NCI-H146 (cell line): ENCODE measurements around the gene MIPEP.

Experiments used
- DNase-seq: peaks from one replicate; lab custom pipeline; 2025; lab: John Stamatoyannopoulos, UW

MIPEP gene

DNA sequence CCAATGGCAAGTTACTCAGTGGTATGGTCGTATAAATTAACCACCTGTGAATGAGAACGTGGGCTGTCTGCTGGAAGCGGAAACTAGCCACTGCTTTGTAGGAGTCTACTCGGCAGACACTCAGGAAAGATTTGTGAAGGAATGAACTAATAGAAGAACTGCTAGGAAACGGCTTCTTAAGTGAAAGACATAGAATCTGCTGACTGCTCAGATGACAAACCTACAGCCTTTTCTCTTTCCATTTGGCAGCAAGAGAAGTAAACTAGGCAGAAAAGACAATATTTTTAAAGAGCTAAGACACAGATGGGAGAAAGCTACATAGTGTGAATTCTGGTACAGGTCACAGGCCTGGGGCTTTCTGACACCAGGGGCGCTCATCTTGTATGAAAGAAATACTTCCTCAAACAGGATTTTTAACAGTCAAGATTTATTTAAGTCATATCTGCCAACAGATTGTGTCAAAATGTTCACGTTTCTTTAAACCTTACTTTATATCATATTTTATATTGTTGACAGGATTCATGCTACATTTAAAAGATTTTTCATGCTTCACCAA lies 78.4 kb downstream of the MIPEP start:
- DNase-seq = no peak

DNA sequence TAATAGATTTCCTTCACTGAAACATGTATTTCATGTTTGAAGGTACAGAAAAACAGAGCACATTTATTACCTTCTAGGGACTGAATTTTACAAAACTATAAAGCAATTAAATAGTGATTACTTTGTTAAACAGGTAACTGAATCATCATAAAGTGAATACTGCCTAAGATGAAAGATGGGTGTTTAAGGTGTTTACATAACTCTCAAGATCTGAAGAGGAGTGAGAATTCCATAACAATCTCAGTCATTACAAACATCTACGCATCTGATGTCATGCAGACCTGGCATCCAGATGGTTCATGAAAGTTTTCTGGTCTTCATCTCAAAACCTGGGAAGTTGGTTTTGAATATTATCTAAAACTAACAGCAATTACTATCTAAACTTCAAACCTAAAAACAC lies 80.4 kb downstream of the MIPEP start:
- no peak for DNase-seq

GRCh38 chr13:23806874-23807526 lies 82.2 kb downstream of the MIPEP start:
- DNase-seq = peak; percentile 1

GRCh38 chr13:23805821-23806220 lies 83.4 kb downstream of the MIPEP start:
- DNase-seq = no peak

- DNase-seq = no peak
Measured at GRCh38 chr13:23805122-23805521, 84.1 kb downstream of the MIPEP start.

DNA sequence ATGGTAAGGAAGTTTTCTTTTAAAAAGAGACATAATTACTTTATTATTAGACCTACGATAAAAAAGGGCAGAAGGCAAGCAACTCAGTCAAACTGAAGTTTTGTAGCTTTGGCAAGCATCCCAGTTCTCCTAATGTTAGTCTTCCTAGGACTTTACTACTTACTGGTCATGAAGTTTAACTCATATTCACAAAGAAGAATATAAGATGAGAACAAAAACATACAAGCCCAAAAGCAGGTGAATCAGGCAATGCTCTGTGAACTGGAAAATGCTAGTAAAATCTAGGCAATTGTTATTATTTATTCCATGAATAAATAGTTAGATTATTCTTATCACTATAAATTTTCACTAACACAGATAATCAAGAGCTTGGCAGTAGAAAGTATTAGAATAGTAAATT lies 85.0 kb downstream of the MIPEP start:
- no peak for DNase-seq

DNA sequence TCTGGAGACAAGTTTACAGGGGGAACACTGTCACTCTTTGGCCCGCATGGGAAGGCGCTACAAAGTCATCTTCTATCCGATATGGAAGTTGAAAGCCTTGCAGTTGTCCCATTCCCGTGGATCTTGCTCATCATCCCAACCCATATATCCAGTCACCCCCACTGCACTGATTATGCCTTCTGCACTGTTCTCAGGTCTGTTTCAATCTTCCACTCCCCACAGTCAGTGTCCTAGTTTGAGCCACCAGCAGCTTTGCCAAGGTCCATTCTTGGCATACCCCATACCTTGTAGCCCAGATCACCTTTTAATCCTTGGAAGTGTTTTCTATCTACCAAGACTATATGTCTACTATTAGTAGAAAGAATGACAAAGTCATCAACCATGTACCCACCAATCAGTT lies 88.1 kb downstream of the MIPEP start:
- no peak for DNase-seq

DNA sequence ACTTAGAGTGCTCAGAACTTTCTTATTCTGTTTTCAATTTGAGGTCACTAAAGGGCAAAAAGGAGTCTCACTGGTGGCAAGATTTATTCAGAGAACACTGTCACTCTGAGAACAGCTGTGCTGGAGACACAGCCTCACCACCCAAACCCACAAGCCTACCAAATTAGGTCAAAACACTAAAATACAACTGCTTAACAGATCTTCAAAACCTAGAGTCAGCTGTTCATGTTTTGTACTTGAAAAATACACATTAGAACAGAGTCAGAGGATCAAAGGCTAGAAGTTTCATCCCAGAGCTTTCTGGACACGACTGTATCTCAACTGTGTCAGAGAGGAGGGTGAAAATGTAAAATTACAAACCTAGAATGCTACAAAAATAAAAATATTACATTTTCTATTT lies 89.3 kb downstream of the MIPEP start:
- no peak for DNase-seq

GRCh38 chr13:23797276-23797903 lies 91.8 kb downstream of the MIPEP start:
- DNase-seq = no peak

- peak; percentile 21 for DNase-seq
Measured at GRCh38 chr13:23796551-23796950, 92.6 kb downstream of the MIPEP start.

DNA sequence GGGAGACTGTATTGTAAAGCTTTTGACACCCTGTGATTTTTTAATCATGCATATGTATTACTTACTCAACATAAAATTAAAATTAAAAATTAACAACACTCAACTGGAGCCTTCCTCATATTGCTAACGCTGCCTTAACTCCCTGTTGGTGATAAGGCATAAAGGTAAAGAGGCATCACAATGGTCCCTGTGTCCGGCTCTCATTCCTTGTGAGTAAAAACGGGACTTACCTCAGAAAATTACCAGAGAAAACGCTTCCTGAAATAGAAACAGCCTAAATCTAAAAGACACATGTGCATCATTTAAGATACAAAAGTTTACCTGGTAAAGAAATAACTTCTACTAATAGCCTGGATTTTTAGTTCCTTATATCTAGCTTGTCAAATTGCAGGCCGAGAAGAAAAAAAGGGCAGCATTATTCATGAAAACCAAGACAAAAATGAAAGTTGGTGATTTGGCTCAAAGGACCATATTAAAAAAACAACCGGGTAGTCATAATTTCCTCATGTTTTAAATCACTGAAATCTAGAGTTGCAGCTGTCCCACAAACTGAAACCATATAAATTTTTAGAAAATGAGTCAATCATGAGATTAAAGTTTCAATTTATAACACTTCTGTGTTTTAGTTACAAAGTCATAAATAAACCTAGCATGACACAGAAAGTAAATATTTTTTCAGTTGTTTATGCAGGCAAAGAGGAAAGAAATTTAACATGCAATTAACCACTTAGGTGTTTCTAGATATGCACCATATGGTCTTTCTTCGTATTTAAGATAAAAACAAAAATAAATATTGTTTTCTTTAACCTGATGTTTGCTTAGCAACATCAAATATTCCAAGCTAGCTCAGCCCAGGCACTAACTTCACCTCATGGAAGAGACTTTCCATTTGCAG lies 94.7 kb downstream of the MIPEP start:
- DNase-seq = no peak

- no peak for DNase-seq
Measured at GRCh38 chr13:23793711-23794110, 95.5 kb downstream of the MIPEP start.

DNA sequence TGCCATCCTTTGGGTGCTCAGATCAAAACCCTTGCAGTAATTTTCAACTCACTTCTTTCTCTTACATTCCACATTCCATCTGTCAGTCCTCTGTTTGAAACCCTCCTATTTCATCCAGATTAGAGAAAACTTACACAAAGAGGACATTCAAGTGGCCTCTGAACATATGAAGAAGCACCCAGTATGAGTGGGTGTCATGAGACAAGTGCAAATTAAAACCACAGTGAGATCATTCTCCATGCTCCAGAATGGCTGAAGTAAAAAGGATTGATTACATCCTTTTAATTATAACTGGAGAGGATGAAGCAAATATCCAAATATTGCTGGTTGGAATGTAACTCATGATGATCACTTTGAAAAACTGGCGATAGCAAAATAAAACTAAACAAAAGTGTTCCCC lies 96.5 kb downstream of the MIPEP start:
- no peak for DNase-seq

GRCh38 chr13:23790577-23791170 lies 98.5 kb downstream of the MIPEP start:
- DNase-seq = no peak

DNA sequence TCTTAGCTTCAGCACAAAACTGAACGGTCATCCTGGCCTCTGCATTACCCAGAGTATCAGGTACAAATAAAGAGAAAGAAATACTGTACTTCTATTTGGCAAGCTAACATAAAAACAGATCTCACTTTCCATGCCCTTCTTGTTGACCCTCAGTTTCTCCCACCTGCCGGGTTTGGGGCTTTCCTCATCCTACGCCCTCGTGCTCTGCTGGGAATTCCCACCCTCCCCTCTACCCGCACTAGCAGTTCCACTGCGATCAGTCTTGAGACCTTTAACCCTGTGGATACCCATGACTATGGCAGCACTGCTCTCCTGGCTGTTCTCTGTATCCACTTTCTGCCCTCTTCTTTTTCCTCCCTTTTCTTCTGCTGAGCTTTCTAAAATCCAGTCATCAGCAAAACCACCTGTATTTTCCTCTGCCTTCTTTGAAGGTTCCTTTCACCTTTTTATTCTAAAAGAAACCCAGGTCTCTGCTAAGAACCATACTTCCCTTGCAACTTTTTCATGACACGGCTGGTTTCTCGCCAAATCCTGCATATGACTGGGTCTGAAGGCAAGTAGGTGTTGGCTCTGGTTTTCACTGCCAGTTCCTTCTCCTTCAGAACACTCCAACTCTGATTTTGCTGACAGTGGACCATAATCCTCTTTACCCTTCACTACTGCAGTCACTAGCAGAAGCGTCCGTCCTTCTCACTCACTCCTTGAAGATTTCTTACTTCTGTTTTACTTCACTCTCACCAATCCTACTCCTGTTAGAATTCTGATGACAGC lies 99.4 kb downstream of the MIPEP start:
- no peak for DNase-seq

- DNase-seq = no peak
Measured at GRCh38 chr13:23788459-23788858, 100.7 kb downstream of the MIPEP start.

DNA sequence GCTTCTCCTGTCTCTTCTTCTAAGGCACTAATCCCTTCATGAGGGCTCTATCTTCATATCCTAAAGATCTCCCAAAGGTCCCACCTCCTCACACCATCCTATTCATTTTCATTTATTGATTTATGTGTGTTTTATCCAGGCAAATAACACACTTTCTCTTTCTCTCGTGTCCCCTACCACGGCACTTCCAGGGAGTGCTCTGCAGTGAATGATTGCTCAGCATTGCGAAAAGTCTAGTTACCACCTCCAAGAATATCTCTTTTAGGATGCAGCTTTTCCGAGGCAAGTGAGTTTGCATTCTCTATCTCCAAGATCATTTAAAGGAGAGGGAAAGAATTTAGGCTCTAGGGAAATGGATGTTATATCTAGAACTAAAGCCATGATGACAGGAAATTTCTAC lies 101.7 kb downstream of the MIPEP start:
- DNase-seq = no peak

DNA sequence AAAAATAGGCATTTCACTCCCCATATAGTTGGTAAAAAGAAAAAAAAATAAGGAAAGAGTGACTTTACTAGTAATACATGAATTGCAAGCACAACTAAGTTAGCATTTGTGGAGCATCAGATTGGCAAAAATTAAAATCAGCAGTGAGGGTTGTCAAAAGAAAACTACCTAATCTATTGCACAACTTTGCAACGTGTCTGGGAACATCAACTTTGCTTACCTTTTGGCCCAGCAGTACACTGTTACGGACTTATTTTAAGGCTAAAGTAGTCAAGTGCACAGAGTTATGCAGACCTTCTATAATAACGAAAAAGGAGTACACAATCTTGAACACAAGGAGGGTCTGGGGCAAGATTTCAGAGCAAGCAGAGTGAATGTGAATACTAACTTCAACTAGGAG lies 102.6 kb downstream of the MIPEP start:
- DNase-seq = no peak

GRCh38 chr13:23778879-23779278 lies 110.3 kb downstream of the MIPEP start:
- no peak for DNase-seq

- DNase-seq = no peak
Measured at GRCh38 chr13:23778002-23778652, 111.1 kb downstream of the MIPEP start.

DNA sequence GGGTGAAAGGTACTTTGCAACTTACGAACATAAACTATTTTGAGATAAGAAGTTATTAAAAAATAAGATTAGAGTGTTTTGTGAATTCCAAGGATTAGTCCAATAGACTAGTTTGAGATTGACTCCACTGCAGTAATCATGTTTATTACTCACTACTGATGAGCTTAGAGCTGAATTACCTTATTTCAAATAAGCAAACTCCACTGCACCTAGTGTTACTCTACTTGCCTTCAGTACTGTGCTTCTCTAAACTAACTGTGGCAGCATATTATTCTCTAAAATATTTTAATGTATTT lies 111.7 kb downstream of the MIPEP start:
- DNase-seq = no peak
